GM12865 (cell line): ENCODE measurements around the gene TBCB.

Experiments
- DNase-seq: peaks from one replicate; pipeline ENCODE4 v3.0.0; 2010; ENCODE audit warnings: low read depth
- H3K4me3 ChIP-seq: 2 replicates; pipeline ENCODE4 v1.5.1; 2011; ENCODE audit warnings: mild to moderate bottlenecking, low read depth, low read length, control low read depth
- CTCF ChIP-seq: IDR thresholded peaks from 2 replicates; pipeline ENCODE4 v1.5.1; 2011; ENCODE audit warnings: low read length, control low read depth, low read depth, inconsistent platforms; ENCODE audit not compliant: insufficient read depth; ENCODE audit errors: missing control alignments

Gene TBCB

DNA sequence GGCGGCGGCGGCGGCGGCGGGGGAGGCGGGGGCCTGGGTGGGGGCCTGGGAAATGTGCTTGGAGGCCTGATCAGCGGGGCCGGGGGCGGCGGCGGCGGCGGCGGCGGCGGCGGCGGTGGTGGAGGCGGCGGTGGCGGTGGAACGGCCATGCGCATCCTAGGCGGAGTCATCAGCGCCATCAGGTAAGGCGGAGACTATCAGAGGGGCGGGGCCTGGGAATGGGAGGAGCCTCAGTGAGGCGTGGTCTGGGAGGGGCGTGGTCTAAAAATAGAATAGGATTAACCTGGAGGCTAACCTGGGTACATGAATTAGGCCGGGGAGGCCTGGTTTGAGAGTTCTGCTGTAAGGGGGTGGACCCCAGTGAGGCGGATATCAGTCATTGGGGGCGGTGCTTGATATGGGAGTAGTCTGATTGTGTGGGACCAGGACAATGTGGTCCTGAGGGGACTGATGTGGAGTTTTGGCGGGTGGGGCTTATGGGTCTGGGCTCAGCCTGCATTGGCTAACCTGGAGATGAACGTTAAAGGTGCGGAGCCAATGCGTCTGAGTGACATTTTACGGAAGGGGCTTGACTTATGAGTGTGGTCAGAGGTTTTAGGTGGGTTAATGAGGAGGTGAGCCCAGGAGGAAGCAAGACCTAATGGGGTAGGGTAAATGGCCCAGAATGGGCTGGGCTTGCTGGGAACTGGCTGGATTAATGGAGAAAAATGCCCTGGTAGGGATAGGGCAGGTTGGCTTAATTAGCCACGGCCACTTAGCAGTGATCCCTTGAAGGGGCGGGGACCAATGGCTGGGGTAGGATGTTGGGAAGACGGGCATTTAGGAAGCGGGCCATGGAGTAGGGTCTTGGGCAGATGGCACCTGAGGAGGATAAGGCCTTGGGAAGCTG lies 26.0 kb downstream of the TBCB start:
- peak; percentile 92 for DNase-seq
- no peak for TF ChIP-seq CTCF
- H3K4me3 ChIP-seq, result peak overlapping the region; percentile 100

GRCh38 chr19:36142046-36142445 lies 26.8 kb downstream of the TBCB start:
- no peak overlapping the region for H3K4me3 ChIP-seq
- no peak for TF ChIP-seq CTCF
- DNase-seq, result no peak

DNA sequence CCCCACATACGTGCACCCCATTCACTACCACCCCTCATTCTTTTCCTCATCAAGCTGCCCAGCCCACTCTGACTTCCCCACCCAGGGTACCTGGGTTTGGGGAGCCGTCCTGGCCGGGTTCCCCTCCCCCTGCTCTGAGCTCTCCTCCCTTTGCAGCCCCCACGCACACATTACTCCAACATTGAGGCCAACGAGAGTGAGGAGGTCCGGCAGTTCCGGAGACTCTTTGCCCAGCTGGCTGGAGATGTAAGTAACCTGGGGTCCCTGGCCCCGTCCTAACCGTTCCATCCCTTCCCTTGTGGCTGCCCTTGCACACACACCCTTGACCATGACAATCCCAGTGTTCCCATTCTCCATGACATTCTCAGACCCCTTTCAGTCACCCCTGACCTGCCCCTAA lies 27.2 kb downstream of the TBCB start:
- no peak for TF ChIP-seq CTCF
- no peak overlapping the region for H3K4me3 ChIP-seq
- no peak for DNase-seq

GRCh38 chr19:36144624-36145023 lies 29.4 kb downstream of the TBCB start:
- no peak for TF ChIP-seq CTCF
- no peak for DNase-seq
- no peak overlapping the region for H3K4me3 ChIP-seq

GRCh38 chr19:36149673-36150406 lies 34.6 kb downstream of the TBCB start:
- H3K4me3 ChIP-seq, result no peak overlapping the region
- no peak for DNase-seq
- no peak for TF ChIP-seq CTCF

DNA sequence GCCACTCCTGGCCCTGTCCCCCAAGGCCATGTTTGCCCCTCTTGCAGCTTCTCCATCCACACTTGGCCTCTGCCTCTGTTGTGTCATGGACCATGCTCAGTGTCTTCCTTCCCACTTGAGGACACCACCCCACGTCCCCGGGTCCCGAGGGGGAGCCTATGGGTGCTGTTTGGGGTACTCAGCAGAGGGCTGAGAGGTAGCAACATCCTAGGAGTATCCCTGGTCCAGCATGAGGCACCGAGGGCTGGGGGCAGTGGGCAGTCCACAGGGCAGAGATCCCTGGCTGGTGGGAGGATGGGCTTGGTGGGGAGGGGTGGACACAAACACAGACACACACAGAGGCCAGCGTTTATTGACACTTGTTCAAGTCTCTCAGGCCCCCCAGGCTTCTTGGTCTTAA lies 35.3 kb downstream of the TBCB start:
- TF ChIP-seq CTCF, result no peak
- no peak for DNase-seq
- no peak overlapping the region for H3K4me3 ChIP-seq
